ENCODE results near the gene PRSS56.

GRCh38 chr2:232574674-232575403, 54.7 kb downstream of the PRSS56 start:
- TF ChIP-seq, protein P1, sequence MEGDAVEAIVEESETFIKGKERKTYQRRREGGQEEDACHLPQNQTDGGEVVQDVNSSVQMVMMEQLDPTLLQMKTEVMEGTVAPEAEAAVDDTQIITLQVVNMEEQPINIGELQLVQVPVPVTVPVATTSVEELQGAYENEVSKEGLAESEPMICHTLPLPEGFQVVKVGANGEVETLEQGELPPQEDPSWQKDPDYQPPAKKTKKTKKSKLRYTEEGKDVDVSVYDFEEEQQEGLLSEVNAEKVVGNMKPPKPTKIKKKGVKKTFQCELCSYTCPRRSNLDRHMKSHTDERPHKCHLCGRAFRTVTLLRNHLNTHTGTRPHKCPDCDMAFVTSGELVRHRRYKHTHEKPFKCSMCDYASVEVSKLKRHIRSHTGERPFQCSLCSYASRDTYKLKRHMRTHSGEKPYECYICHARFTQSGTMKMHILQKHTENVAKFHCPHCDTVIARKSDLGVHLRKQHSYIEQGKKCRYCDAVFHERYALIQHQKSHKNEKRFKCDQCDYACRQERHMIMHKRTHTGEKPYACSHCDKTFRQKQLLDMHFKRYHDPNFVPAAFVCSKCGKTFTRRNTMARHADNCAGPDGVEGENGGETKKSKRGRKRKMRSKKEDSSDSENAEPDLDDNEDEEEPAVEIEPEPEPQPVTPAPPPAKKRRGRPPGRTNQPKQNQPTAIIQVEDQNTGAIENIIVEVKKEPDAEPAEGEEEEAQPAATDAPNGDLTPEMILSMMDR (CRISPR knock-in tag; IDR thresholded peaks at IDR 0.05): no peak
- TF ChIP-seq SNRNP70 (IDR thresholded peaks at IDR 0.05; ENCODE audit: low read depth, low read length) (no peak), ZNF558 (CRISPR knock-in tag; IDR thresholded peaks at IDR 0.05; ENCODE audit: borderline replicate concordance) (no peak), ZNF274 (CRISPR knock-in tag; IDR thresholded peaks at IDR 0.05) (no peak), EZH2 (conservative IDR thresholded peaks at IDR 0.05; ENCODE audit: low read depth, low read length) (no peak), SRF (IDR thresholded peaks at IDR 0.05; ENCODE audit: low read depth, low read length) (no peak)
- TF ChIP-seq, protein P2, sequence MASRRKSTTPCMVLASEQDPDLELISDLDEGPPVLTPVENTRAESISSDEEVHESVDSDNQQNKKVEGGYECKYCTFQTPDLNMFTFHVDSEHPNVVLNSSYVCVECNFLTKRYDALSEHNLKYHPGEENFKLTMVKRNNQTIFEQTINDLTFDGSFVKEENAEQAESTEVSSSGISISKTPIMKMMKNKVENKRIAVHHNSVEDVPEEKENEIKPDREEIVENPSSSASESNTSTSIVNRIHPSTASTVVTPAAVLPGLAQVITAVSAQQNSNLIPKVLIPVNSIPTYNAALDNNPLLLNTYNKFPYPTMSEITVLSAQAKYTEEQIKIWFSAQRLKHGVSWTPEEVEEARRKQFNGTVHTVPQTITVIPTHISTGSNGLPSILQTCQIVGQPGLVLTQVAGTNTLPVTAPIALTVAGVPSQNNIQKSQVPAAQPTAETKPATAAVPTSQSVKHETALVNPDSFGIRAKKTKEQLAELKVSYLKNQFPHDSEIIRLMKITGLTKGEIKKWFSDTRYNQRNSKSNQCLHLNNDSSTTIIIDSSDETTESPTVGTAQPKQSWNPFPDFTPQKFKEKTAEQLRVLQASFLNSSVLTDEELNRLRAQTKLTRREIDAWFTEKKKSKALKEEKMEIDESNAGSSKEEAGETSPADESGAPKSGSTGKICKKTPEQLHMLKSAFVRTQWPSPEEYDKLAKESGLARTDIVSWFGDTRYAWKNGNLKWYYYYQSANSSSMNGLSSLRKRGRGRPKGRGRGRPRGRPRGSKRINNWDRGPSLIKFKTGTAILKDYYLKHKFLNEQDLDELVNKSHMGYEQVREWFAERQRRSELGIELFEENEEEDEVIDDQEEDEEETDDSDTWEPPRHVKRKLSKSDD (CRISPR knock-in tag; IDR thresholded peaks at IDR 0.05; ENCODE audit: low read depth): no peak

Data from HepG2 (cell line).